SK-MEL-5 (cell line): ENCODE data around the gene WWP2. TPM values are rescaled to one million over a fixed set of nuclear protein-coding genes. Genes with fewer than 3 reads are reported as not detected.

ENCODE experiments used
- DNase-seq: peaks from one replicate; pipeline ENCODE4 v3.0.0-alpha.2; 2016; ENCODE audit warnings: low read depth, low spot score
- in situ Hi-C: cut with HindIII; loops from 2 replicates; pipeline ENCODE4 v1.10.0; 2016; ENCODE audit warnings: low sequenced_read_pairs, high pct_unique_total_duplicates, low pct_unique_long_range_greater_than_20kb
- total RNA-seq: library from RNA; depleted of rRNA; stranded (reverse); fragments of >200 nt; shearing (Covaris generic); gene quantifications from 2 replicates; pipeline ENCODE4 v1.2.3, GENCODE V29; 2014

Gene WWP2
- total RNA-seq, 1 experiment from 2014 or later, result 13.9 TPM

DNA sequence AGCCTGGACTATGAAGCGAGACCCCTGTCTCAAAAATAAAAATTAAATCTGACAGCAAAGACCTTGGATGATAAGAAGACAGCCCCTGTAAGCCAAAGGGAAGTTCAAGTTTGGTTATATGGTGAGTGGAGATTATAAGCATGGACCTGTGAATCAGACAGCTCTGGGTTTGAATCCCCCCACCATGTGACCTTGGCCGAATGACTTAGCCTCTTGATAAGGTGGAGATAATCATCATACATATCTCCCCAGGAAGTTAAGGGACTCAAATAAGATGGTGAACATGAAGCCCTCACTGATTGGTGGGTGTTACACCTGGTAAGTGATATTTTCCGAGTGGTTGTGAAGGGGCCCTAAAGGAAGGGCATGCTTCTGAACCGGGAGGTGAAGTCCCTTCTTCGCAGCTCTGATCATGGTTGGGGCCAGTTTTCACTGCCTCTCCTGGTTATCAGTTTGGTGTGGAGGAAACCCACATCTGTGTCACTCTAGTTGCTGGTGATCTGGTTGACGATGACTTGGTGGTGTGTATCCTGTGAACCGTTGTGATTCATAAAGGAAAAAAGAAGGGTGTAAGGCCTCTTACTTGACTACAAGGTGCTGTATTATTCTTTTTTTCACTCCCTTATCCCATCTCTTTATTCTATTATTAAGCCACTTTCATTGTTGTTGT, 127.3 kb downstream of the WWP2 start:
- no peak for DNase-seq
- in situ Hi-C loops, result no loop called here

DNA sequence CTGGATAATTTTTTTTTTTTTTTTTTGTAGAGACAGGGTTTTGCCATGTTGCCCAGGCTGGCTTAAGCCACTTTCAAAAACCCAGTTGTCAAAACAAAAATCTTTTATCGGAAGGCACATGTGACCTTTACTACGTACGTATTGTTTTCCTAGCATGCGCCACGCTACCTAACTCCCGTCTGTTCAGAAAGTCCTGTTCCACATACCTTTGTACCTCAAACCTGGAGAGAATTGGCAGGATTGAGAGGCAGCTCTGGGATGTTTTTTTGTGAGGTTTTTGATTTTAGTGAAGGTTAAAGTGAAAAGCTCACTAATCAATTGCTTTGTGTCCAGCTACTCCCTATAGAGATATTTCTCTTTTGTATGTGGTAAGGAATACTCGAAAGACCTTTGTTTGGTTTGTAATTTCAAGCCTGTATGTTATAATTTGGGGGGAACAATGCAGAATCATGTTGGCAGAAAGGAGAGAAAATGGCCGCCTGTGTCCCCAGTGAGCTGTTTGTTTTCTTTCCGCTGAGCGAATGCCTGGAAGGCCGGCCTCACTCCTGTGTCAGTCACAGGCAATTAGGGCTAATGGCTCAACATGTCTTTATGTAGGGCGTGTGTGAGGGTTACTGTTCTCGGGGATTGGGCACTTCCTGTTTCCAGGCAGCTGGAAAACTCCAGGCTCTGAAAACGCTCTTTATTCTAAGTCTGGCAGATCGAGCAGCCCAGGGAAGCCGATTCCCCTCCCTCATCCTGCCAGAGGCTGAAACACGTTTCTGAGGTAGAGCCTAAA, 128.2 kb downstream of the WWP2 start:
- in situ Hi-C loops, result no loop called here

DNA sequence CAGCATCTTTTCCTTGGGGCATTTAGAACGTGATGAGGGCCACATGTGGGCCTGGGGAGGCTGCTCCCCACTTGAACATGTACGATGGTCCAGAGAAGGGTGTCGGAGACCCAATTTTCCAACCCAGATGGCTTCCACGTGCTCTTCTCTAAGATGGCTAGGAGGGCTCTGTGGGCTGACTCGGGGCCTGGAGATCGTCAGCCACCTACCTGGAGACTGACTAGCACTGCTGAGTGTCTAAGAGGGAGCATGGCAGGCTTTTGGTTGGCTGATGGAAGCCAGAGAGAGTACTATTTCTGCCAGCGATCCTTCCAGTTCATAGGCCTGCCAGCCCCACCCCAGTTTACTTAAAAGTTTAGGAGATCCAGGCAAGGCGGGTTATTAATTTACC, 128.8 kb downstream of the WWP2 start:
- DNase-seq, result no peak
- in situ Hi-C loops, result no loop called here

More for the DNA sequence above, 128.2 kb downstream of the WWP2 start:
- DNase-seq, result peak; percentile 97

DNA sequence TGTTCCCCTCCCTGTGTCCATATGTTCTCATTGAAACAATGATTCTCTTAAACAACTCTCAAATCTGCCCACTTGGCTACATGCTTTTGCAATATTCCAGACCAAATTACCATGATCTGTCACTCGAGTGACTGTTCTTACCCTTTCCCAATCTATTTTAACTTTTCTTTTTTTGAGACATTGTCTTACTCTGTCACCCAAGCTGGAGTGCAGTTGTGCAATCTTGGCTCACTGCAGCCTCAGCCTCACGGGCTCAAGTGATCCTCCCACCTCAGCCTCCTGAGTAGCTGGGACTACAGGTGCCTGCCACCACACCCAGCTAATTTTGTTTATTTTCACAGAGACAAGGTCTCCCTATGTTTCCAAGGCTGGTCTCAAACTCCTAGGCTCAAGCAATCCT, 130.2 kb downstream of the WWP2 start:
- in situ Hi-C loops, result no loop called here
- no peak for DNase-seq

- in situ Hi-C loops, result no loop called here
- no peak for DNase-seq
Measured at GRCh38 chr16:69893106-69893505, 131.0 kb downstream of the WWP2 start.

DNA sequence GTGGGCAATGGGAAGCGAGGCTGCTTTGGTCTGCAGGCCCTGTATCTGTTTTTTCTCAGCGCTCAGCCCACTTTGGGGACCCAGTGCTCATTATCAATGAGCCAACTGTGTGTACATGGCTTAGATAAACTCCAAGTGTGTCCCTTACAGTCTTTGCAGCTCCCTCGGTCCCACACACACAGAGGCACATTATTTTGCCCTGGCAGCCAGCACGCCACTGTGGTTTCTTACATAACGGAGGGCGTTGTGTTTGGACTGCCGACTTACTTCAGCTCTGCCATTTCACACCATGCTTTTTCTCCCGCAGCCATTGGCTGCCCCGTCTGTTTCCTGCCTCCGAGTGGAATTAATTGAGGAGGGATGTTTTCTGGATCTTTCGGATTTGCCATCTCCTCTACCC, 132.5 kb downstream of the WWP2 start:
- in situ Hi-C loops, result no loop called here
- DNase-seq, result peak; percentile 96

DNA sequence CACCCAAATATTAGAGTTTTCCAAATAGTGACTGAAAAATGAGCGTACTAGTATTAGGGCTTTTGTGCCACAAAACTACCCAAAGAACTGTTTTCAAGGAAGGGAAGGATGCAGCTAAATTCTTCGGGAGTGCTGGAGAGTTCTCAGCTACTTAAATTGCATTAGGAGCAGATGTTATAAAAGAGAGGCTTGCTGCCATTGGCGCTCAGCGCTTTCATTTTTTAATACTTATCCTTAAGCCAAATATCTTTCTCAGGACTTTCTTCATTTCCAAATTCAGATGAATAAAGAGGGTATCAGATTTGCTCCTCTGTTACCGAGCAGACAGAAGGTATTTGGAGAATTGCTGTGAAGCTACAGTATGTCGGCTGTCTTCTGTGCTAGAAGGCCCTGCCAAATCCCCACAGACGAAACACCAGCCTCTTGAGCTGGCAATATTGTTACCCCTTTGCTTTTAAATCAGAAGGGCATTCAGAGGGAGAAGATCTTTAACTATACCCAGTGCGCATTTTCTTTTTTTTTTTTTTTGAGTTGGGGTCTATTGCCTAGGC, 141.8 kb downstream of the WWP2 start:
- in situ Hi-C loops, result no loop called here
- DNase-seq, result no peak

DNA sequence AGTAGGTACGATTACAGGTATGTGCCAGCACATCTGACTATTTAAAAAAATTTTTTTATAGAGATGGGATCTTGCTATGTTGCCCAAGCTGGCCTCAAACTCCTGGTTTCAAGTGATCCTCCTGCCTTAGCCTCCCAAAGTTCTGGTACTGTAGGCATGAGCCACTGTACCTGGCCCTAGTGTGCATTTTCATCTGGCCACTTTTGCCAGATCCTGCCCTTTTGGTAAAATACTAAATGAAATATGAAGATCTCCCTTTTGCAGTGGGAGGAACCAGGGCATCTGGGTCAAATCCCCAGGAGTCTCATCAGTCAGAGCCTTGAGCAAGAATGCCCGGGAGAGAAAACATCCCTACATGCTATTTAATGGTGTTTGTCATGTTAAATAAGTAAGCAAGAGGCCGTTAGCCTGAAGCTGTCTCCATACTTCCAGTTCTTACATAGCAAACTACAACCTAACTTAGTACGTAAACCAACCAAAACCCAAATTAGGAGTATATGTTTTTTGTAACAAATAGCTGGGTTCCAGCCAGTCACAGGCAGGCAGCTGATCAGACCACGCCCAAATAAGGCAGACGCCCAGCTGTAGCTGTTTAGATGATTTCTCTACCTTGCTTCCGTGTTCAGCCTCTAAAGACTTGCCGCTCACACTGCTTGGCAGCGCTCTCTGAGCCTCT, 142.5 kb downstream of the WWP2 start:
- DNase-seq, result no peak
- in situ Hi-C loops, result no loop called here

GRCh38 chr16:69905171-69905555, 143.0 kb downstream of the WWP2 start:
- no peak for DNase-seq
- in situ Hi-C loops, result no loop called here

DNA sequence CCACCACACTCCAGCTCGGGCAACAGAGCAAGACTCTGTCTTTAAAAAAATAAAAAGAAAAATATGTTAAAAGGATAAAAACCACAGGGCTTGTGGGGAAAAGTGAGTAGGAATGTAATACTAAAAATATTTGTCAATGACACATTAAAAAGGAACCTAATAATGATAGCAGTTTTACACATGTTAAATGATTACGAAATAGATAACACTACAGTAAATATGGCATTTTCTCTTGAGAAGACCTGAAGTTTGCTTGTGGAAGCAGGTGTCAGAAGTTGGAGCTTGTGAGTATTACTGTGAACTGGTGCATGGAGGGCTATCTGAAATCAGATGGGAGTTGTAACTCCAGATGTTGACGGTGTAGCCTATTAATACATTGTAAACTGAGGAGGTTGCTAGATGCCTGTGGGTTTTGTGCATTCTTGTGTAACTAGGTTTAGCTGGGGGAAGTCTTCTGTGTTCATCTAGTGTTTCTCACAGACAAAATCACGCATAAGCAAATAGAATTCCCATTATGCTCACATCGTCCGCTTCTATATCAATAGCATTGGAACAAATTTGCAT, 144.8 kb downstream of the WWP2 start:
- DNase-seq, result no peak
- in situ Hi-C loops, result no loop called here

DNA sequence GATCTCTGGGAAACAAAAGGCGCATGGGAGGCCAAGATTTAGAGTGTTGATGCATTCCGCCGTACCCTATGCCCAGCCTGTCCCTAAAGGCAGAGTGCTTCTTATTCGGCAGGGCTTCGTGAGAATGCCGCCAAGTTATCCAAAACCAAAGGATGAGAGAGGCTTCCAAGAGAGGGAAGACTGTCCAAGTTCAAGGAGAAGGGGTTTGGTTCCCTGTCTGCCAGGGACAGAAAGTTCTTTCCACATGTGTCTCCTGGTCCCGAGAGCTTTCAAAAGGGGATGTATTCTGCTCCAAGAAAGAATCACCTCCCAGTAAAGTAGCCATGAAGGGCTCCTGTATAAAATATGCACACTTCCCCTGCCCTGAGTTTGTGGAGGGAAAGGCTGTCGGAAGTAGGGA, 146.9 kb downstream of the WWP2 start:
- no peak for DNase-seq
- in situ Hi-C loops, result no loop called here

- no peak for DNase-seq
- in situ Hi-C loops, result no loop called here
Measured at GRCh38 chr16:69909760-69910159, 147.6 kb downstream of the WWP2 start.

DNA sequence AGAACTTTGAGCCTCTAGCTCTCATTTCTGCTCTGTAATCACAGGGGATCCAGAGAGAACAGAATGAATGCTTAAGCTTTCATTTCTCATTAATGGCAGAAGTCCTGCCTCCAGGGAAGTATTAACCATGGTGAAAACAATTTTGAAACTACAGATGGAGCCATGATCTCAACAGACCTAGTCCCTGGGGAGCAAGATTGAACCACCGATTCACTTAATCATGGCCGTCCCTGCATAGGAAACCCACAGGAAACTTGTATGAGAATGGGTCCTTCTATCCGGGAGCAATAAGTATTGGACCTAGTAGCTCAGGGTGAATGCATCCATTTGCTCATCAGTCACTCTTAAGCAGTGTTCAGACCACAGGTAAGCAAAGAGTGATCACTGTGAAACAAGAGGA, 148.8 kb downstream of the WWP2 start:
- in situ Hi-C loops, result no loop called here
- no peak for DNase-seq

DNA sequence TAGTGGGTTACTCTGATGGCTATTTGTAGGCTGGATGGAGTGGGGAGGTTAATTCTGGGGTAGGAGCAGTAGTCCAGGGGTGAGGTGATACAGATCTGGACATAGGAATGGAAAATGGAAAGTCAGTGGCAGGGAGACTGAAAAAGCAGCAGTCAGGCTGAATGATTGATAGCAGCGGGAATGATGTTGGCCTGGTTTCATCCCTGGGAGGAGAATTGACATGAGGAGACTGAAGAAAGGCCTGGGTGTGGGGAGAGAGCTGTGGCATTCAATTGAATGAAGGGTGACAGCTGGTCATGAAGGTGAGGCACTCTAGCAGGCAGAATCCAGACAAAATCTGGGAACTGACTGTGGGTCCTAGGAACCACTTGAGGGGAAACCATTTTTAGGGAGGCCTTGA, 154.3 kb downstream of the WWP2 start:
- in situ Hi-C loops, result no loop called here
- no peak for DNase-seq

- DNase-seq, result no peak
- in situ Hi-C loops, result no loop called here
Measured at GRCh38 chr16:69917311-69917710, 155.2 kb downstream of the WWP2 start.

- no peak for DNase-seq
- in situ Hi-C loops, result no loop called here
Measured at GRCh38 chr16:69917739-69918138, 155.6 kb downstream of the WWP2 start.

DNA sequence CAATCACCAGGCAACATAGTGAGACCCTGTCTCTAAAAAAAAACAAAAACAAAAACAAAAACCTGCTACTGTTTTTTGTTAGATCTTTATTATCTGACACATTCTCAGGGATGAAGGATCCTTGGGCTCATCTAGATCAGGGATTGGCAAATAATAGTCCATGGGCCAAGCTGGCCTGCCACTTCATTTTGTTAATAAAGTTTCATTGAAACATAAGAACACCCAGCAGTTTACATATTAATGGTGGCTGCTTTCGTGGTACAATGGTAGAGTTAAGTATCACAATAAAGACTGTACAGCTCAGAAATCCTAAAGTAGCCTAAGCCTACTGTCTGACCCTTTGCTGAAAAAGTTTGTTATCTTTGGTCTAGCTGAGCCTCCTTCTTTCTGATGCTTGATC, 156.1 kb downstream of the WWP2 start:
- in situ Hi-C loops, result no loop called here
- DNase-seq, result no peak

DNA sequence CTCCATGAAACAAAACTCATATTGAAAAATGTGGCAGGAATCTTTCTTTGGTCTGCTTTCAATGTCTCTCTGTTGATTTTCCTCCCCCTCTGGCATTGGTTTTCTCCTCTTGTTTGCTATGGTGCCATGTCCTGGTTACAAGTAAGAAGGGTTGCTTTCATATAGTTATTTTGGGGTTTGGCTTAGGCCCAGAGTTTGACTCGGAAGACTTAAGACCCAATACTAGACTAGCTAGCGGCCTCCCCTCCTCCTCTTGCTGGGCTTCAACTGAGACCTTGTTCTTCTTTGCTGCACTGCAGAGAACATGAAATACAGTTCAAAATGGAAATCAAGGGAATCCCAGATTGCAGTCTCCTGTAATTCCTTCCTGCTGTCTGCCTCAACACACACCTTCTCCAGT, 159.0 kb downstream of the WWP2 start:
- in situ Hi-C loops, result no loop called here
- peak; percentile 67 for DNase-seq
